ENCODE results near the gene DAP3.
"Not testable (repeated sequence)": the region's sequence is repeated elsewhere in the genome, so short reads cannot be mapped to it uniquely, and the experiment has no call there.

DNA sequence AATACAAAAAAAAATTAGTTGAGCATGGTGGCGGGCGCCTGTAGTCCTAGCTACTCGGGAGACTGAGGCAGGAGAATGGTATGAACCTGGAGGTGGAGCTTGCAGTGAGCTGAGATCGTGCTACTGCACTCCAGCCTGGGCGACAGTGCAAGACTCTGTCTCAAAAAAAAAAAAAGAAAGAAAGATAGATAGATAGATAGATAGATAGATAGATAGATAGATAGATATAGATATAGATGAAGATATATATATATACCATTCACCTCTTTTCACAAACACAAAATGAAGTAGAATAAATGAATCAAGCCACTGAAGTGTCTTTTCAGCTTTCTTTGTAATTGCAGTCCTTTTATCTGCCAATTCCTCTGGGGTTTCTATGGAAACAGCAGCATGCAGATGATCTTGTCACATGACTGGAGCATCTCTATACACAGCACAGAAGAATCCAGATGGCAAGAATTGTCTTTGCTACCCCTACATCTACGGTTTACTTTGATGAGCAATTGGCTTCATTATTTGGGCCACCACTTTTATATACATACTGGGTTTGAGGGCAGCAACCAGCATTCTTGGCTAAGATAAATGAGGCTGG lies 29.7 kb downstream of the DAP3 start:
- TF ChIP-seq RAD21 (CRISPR knock-in tag; conservative IDR thresholded peaks at IDR 0.05 in 1 of 2, IDR thresholded peaks at IDR 0.05 in 1 of 2); RUNX1 (IDR thresholded peaks at IDR 0.05; ENCODE audit: low read depth); ELF4 (CRISPR knock-in tag; IDR thresholded peaks at IDR 0.05); ZNF134 (CRISPR knock-in tag; conservative IDR thresholded peaks at IDR 0.05); SREBF2 (CRISPR knock-in tag; IDR thresholded peaks at IDR 0.05); CHD1 (IDR thresholded peaks at IDR 0.05; ENCODE audit: low read length); ZNF23 (CRISPR knock-in tag; IDR thresholded peaks at IDR 0.05); ZFP36 (IDR thresholded peaks at IDR 0.05; ENCODE audit: low read depth, low read length, partially characterized antibody); ZNF217 (CRISPR knock-in tag; IDR thresholded peaks at IDR 0.05): not testable (repeated sequence)
- TF ChIP-seq, protein P1, sequence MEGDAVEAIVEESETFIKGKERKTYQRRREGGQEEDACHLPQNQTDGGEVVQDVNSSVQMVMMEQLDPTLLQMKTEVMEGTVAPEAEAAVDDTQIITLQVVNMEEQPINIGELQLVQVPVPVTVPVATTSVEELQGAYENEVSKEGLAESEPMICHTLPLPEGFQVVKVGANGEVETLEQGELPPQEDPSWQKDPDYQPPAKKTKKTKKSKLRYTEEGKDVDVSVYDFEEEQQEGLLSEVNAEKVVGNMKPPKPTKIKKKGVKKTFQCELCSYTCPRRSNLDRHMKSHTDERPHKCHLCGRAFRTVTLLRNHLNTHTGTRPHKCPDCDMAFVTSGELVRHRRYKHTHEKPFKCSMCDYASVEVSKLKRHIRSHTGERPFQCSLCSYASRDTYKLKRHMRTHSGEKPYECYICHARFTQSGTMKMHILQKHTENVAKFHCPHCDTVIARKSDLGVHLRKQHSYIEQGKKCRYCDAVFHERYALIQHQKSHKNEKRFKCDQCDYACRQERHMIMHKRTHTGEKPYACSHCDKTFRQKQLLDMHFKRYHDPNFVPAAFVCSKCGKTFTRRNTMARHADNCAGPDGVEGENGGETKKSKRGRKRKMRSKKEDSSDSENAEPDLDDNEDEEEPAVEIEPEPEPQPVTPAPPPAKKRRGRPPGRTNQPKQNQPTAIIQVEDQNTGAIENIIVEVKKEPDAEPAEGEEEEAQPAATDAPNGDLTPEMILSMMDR (IDR thresholded peaks at IDR 0.05 in 2 of 3, conservative IDR thresholded peaks at IDR 0.05 in 1 of 3; ENCODE audit: insufficient read depth in 2 of 3, low read depth in 1 of 3, low read length in 3 of 3) = not testable (repeated sequence)
- TF ChIP-seq, protein P2, sequence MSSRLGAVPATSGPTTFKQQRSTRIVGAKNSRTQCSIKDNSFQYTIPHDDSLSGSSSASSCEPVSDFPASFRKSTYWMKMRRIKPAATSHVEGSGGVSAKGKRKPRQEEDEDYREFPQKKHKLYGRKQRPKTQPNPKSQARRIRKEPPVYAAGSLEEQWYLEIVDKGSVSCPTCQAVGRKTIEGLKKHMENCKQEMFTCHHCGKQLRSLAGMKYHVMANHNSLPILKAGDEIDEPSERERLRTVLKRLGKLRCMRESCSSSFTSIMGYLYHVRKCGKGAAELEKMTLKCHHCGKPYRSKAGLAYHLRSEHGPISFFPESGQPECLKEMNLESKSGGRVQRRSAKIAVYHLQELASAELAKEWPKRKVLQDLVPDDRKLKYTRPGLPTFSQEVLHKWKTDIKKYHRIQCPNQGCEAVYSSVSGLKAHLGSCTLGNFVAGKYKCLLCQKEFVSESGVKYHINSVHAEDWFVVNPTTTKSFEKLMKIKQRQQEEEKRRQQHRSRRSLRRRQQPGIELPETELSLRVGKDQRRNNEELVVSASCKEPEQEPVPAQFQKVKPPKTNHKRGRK (tag; IDR thresholded peaks at IDR 0.05) = not testable (repeated sequence)
- TF ChIP-seq, protein P3, sequence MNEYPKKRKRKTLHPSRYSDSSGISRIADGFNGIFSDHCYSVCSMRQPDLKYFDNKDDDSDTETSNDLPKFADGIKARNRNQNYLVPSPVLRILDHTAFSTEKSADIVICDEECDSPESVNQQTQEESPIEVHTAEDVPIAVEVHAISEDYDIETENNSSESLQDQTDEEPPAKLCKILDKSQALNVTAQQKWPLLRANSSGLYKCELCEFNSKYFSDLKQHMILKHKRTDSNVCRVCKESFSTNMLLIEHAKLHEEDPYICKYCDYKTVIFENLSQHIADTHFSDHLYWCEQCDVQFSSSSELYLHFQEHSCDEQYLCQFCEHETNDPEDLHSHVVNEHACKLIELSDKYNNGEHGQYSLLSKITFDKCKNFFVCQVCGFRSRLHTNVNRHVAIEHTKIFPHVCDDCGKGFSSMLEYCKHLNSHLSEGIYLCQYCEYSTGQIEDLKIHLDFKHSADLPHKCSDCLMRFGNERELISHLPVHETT (CRISPR knock-in tag; conservative IDR thresholded peaks at IDR 0.05 in 1 of 2, IDR thresholded peaks at IDR 0.05 in 1 of 2) = not testable (repeated sequence)
